Parathyroid adenoma (tissue), 2 donors: Measurements from ENCODE around the gene BANK1.

Experiments
- H2AFZ ChIP-seq: fragments of 300-600 bp; sonication (generic); one replicate; pipeline ENCODE4 v1.7.0; 2017; ENCODE audit warnings: antibody characterized with exemption, mild to moderate bottlenecking
- H3K27ac ChIP-seq: fragments of 300-600 bp; sonication (generic); one replicate; pipeline ENCODE4 v1.7.0; 2017
- H3K27me3 ChIP-seq: fragments of 300-600 bp; sonication (generic); one replicate; pipeline ENCODE4 v1.7.0; 2017; ENCODE audit warnings: low read length; ENCODE audit not compliant: control insufficient read depth, insufficient read depth
- H3K36me3 ChIP-seq: fragments of 300-600 bp; sonication (generic); one replicate; pipeline ENCODE4 v1.7.0; 2017; ENCODE audit warnings: low read length; ENCODE audit not compliant: control insufficient read depth, insufficient read depth
- H3K4me1 ChIP-seq: fragments of 300-600 bp; sonication (generic); one replicate; pipeline ENCODE4 v1.7.0; 2017; ENCODE audit warnings: control low read depth
- H3K4me2 ChIP-seq: fragments of 300-600 bp; sonication (generic); one replicate; pipeline ENCODE4 v1.7.0; 2017; ENCODE audit warnings: low read length
- H3K4me3 ChIP-seq: fragments of 300-600 bp; sonication (generic); one replicate; pipeline ENCODE4 v1.7.0; 2017; ENCODE audit warnings: low read depth, low read length
- H3K79me2 ChIP-seq: fragments of 300-600 bp; sonication (generic); one replicate; pipeline ENCODE4 v1.7.0; 2017; ENCODE audit warnings: control low read depth
- H3K9ac ChIP-seq: fragments of 300-600 bp; sonication (generic); one replicate; pipeline ENCODE4 v1.7.0; 2017; ENCODE audit warnings: mild to moderate bottlenecking
- H3K9me3 ChIP-seq: fragments of 300-600 bp; sonication (generic); one replicate; pipeline ENCODE4 v1.7.0; 2017; ENCODE audit warnings: low read length; ENCODE audit not compliant: control insufficient read depth
- TF ChIP-seq, protein P1 (sequence below): fragments of 300-600 bp; sonication (generic); IDR thresholded peaks from one replicate; pipeline ENCODE4 v1.7.0; 2017; ENCODE audit warnings: antibody characterized with exemption, mild to moderate bottlenecking
- donor health status: primary hyperparathyroidism.

Gene BANK1

DNA sequence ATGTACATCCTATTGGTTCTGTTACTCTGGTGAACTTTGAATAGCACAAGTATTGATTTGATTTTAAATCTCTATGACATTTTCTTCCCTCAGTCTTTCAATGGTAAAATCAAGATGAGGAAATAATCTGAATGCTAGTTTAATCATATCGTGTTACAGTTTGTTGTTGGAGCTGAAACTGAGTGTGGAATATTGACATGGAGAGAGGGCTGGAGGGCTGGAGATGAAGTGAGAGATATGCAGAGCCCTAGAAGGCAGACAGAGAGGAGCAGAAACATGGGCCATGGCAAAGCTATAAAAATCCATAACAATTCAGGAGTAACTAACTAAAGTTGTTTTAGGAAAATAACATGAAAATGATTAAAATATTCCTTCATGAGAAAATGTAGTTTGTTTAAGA is 141.1 kb downstream of the BANK1 start:
- Histone ChIP-seq H2AFZ (no peak overlapping the region), H3K4me3 (no peak overlapping the region), H3K4me2 (no peak overlapping the region), H3K79me2 (no peaks in the 10 kb centered on the region), H3K4me1 (no peaks in the 10 kb centered on the region), H3K9ac (no peak overlapping the region), H3K9me3 (no peaks in the 10 kb centered on the region), H3K36me3 (no peaks in the 10 kb centered on the region), H3K27me3 (no peaks in the 10 kb centered on the region), H3K27ac (no peak overlapping the region)
- TF ChIP-seq, protein P1, sequence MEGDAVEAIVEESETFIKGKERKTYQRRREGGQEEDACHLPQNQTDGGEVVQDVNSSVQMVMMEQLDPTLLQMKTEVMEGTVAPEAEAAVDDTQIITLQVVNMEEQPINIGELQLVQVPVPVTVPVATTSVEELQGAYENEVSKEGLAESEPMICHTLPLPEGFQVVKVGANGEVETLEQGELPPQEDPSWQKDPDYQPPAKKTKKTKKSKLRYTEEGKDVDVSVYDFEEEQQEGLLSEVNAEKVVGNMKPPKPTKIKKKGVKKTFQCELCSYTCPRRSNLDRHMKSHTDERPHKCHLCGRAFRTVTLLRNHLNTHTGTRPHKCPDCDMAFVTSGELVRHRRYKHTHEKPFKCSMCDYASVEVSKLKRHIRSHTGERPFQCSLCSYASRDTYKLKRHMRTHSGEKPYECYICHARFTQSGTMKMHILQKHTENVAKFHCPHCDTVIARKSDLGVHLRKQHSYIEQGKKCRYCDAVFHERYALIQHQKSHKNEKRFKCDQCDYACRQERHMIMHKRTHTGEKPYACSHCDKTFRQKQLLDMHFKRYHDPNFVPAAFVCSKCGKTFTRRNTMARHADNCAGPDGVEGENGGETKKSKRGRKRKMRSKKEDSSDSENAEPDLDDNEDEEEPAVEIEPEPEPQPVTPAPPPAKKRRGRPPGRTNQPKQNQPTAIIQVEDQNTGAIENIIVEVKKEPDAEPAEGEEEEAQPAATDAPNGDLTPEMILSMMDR: no peak

DNA sequence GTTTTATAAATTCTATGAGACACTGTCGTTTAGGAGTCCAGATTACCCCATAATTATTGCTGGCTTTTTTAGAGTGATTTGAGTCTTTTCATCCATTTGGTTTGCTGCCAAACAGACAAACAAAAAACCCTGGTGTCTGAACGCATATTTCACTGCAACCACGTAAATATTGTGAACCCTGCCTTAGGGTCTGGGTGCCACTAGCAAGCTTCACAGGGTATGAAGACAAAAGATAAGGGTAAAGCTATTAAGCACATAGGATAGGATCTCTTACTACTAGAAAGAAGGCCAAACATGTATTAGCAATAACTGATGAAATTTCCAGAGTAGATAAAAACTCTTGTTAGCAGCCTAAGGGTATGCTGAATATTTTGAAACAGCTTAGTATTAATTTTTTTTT is 143.3 kb downstream of the BANK1 start:
- TF ChIP-seq, protein P1: no peak

DNA sequence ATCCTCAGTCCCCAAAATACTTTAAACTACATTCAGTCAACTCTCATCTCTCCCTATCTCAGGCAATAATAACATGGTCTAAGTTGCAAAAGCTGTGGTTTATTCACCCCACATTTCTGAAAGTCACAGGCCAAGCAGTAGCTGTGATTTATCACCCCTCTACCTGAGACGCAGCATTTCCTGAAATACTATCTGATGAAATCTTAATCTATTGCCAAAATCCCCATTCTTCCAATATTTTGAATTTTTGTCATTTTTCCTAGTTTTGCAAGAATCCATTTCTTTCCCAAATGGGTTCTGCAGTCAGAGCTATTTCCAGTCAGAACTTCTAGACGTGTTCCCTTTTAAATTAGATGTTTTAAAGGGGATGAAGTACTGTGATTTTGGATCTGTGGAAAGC is 148.3 kb downstream of the BANK1 start:
- H3K9ac ChIP-seq: no peak overlapping the region
- no peak overlapping the region for H3K27ac ChIP-seq
- H3K4me1 ChIP-seq: no peaks in the 10 kb centered on the region
- no peaks in the 10 kb centered on the region for H3K27me3 ChIP-seq
- H3K79me2 ChIP-seq: no peaks in the 10 kb centered on the region
- H3K9me3 ChIP-seq: no peaks in the 10 kb centered on the region
- no peak overlapping the region for H3K4me3 ChIP-seq
- H3K4me2 ChIP-seq: no peak overlapping the region
- no peaks in the 10 kb centered on the region for H3K36me3 ChIP-seq
- no peak overlapping the region for H2AFZ ChIP-seq
- TF ChIP-seq, protein P1: no peak

More for the DNA sequence above, 143.3 kb downstream of the BANK1 start:
- Histone ChIP-seq H3K9me3 (no peaks in the 10 kb centered on the region), H3K79me2 (no peaks in the 10 kb centered on the region), H3K9ac (no peak overlapping the region), H3K27me3 (no peaks in the 10 kb centered on the region), H3K4me3 (no peak overlapping the region), H3K27ac (no peak overlapping the region), H3K4me2 (no peak overlapping the region), H3K4me1 (no peaks in the 10 kb centered on the region), H2AFZ (no peak overlapping the region), H3K36me3 (no peaks in the 10 kb centered on the region)

DNA sequence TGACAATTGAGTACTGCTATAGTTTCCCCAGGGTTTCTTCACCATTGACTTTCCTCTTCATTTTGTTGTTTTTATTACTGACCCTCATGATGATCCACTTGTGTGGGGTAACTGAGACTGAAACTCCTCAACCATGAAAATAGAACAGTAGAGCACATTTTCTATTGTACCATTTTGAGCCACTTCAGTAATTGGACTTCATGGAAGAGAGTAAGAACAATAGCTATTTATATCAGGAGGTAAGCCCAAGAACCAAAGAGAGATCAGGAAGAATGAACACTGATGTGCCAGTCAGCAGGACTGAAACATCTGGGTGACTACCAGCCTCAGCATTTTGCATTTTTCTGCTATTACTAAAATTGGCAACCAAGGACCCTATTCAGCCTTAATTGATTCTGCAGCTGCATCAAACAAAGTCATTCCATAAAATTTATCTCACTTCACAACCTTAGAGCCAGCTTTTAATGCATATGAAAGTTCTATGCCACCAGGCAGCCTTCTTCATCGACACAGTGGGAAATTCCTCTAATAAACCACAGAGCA is 151.4 kb downstream of the BANK1 start:
- Histone ChIP-seq H3K27me3 (no peaks in the 10 kb centered on the region), H3K9ac (no peak overlapping the region), H3K4me3 (no peak overlapping the region), H3K27ac (no peak overlapping the region), H3K4me2 (no peak overlapping the region), H3K36me3 (no peaks in the 10 kb centered on the region), H2AFZ (no peak overlapping the region), H3K79me2 (no peaks in the 10 kb centered on the region), H3K4me1 (no peaks in the 10 kb centered on the region), H3K9me3 (no peaks in the 10 kb centered on the region)
- TF ChIP-seq, protein P1: no peak

DNA sequence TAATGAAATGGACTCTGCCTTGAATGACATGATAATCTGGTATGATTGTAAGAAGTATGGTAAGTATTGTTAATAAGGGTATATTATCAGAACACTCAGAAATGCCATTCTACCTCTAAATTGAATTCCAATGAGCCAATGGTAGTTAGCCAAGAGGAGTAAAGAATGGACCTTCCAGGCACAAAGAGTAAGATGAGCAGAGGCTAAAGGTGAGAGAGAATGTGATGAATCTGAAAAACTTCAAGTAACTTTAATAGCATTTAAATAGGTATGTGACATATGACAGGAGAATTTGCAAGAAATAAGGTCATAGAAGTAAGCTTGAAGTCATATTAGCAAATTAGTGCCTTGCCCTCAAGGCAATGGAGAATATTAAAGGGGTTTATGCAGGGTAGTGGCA is 152.4 kb downstream of the BANK1 start:
- Histone ChIP-seq H3K9ac (no peak overlapping the region), H3K4me1 (no peaks in the 10 kb centered on the region), H3K27me3 (no peaks in the 10 kb centered on the region), H3K9me3 (no peaks in the 10 kb centered on the region), H3K36me3 (no peaks in the 10 kb centered on the region), H3K4me3 (no peak overlapping the region), H3K27ac (no peak overlapping the region), H3K79me2 (no peaks in the 10 kb centered on the region), H3K4me2 (no peak overlapping the region), H2AFZ (no peak overlapping the region)
- TF ChIP-seq, protein P1: no peak
